Stimulated activated CD4-positive, alpha-beta T cell treated with anti-CD3 and anti-CD28 coated beads, Interleukin-15, amount 100 ng/mL, for 48 hours (primary cell): ENCODE data around the gene NCKIPSD.
A peak's percentile ranks its signal among the peaks of the same experiment; 100 is the strongest.
"Not testable (repeated sequence)": the region's sequence is repeated elsewhere in the genome, so short reads cannot be mapped to it uniquely, and the experiment has no call there.

ENCODE experiments used
- DNase-seq, 2 donors: peaks; one replicate each; pipeline ENCODE4 v3.0.0-alpha.2; 2020; ENCODE audit warnings: low read depth in 2 of 2

The NCKIPSD gene

DNA sequence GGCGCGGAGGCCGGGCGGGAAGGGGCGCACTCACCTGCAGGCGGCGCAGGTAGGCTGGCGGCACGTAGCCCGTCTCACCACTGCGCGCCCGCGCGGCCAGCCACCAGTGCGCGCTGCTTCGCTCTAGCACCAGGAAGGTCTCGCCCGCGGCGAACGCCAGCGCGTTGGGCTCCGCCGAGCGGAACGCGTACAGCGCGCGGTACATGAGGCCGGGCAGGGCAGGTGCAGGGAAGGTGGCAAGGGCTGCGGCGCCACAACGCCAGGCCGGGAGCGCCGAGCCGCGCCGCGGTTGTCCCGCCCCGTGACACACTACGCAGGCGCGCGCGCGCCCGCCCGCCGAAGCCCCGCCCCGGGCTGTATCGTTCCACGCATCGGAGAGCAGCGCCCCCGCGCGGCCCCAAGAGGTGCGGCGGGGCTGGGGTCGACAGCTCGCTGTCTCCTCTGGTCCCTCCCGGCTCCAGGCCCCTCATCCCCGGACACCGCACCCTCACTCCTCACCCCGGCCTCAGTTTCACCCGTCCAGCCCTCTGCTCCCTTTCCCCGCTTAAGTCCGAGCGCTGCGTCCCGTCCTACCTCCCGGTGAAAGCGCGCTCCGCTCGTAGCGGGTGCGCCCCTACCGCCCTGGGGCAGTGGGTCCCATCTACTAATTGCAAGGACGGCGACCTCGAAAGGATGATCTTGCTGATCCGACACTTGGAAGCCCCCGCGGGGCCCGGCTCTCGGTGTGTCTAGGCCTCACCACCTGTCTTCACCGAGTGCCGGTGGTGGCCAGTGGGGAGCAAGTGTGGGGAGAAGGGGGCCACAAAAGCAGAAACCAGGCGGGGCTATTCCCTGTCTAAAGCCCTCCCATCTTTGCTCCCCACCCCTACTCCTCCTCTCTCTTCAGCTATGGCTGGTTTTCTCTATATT lies at the start of gene NCKIPSD:
TSS of gene NCKIPSD (minus strand) at position 313 of the 909 bp plus-strand sequence. CDS start at position 205, 108 bp downstream.
- peak; percentile 82 to 92 for DNase-seq

DNA sequence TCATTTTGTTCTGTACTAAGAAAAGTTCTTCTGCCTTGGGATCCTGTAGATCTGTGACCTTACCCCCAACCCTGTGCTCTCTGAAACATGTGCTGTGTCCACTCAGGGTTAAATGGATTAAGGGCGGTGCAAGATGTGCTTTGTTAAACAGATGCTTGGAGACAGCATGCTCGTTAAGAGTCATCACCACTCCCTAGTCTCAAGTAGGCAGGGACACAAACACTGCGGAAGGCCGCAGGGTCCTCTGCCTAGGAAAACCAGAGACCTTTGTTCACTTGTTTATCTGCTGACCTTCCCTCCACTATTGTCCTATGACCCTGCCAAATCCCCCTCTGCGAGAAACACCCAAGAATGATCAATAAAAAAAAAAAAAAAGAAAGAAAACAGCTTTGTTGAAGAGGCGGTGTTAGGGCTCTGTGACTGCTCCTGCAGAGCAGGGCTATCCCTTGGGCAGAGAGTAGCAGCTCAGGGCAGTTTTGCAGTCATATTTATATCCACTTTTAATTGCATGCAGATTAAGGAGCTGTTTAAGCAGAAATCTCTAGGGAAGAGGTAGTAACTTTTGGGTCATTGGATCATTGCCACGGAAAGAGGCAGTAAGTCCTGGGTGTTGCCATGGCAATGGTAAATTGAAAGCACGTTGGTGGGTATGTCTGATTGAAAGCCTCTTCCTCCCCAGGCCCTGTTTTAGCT lies 49.5 kb upstream of the NCKIPSD start:
- not testable (repeated sequence) for DNase-seq

DNA sequence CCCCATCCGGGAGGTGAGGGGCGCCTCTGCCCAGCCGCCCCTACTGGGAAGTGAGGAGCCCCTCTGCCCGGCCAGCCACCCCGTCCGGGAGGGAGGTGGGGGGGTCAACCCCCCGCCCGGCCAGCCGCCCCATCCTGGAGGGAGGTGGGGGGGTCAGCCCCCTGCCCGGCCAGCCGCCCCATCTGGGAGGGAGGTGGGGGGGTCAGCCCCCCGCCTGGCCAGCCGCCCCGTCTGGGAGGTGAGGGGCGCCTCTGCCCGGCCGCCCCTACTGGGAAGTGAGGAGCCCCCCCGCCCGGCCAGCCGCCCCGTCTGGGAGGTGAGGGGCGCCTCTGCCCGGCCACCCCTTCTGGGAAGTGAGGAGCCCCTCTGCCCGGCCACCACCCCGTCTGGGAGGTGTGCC lies 48.8 kb upstream of the NCKIPSD start:
- not testable (repeated sequence) for DNase-seq

DNA sequence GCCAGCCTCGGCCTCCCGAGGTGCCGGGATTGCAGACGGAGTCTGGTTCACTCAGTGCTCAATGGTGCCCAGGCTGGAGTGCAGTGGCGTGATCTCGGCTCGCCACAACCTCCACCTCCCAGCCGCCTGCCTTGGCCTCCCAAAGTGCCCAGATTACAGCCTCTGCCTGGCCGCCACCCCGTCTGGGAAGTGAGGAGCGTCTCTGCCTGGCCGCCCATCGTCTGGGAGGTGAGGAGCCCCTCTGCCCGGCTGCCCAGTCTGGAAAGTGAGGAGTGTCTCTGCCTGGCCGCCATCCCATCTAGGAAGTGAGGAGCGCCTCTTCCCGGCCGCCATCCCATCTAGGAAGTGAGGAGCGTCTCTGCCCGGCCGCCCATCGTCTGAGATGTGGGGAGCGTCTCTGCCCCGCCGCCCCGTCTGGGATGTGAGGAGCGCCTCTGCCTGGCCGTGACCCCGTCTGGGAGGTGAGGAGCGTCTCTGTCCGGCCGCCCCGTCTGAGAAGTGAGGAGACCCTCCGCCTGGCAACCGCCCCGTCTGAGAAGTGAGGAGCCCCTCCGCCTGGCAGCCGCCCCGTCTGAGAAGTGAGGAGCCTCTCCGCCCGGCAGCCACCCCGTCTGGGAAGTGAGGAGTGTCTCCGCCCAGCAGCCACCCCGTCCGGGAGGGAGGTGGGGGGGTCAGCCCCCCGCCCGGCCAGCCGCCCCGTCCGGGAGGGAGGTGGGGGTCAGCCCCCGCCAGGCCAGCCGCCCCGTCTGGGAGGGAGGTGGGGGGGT lies 48.2 kb upstream of the NCKIPSD start:
- DNase-seq, result not testable (repeated sequence)

DNA sequence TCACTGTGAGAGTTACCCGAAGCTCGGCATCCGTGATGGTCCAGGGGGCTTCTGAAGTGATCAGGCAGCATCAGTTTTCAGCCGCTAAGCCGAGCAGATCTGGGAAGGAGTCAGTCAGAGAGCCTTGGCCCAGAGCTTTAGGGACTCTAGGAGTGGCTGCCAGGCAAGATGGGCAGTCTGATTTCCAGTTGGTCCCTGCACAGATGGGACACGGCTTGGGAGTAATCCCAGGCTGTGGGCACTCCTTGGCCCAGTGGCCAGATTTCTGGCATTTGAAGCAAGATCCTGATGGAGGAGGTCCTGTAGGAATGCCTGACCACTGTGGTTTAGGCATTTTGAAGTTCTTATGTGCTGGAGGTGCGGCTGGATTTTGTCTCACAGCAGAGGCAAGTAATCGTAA lies 41.8 kb upstream of the NCKIPSD start:
- DNase-seq, result no peak

DNA sequence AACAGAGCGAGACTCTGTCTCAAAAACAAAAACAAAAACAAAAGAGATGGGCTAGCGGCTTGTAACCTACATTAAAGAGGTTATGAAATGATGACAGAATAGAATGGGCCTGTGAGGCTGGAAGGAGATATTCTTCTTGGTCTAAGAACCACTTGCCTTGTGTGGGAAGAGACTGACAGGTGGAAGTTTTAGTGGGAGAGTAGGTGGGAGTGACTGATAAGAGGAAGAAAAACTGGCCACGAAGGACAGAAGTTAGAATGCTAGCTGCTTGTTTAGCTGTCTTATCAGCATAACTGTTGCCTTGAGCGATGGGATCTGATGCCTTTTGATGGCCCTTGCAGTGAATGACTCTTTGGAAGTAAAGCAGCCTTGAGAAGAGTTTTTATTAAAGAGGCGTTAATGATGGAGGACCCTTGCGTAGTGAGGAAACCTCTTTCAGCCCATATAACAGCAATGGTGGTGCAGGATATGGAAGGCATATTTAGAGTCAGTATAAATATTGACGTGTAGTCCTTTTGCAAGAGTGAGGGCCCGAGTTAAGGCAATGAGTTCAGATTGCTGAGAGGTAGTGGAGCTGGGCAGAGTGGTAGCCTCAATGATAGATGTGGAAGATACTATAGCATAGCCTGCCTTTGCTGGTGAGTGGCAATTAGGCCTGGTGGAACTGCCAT lies 39.6 kb upstream of the NCKIPSD start:
- DNase-seq, result not testable (repeated sequence)

DNA sequence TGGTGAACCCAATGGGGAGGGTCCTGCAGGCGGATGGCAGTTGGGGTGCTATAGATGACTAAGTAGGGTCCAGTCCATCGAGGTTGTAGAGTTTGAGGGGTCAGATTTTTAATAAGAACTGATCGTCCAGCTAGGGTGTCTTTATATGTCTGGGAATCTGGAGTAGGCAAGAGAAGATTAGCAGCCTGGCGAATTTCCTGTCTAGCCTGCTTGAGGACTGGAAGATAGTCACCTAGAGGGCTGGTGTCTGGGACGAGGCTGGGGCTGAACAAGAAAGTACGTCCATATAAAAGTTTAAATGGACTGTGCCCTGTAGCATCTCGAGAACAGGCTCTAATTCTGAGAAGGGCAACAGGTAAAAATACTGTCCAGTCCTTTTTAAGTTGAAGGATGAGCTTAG lies 38.0 kb upstream of the NCKIPSD start:
- no peak for DNase-seq

DNA sequence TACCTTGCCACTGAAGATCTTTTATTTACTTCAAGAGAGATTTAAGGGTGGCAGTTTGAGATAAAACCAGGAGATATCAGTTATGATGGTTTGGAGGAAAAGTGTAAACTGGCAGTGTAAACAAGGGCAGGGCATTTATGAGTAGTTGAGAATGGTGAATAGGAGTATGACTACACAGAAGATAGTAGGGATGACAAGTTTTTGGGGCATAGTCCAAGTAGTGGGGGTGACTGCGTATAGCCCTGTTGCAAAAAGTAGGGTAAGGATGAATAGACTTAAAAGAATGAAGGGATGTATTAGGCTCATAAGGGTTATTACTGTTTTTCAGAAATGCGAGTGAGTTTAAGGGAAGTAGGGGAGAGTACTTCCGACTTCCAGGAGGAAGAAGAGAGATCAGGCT lies 37.6 kb upstream of the NCKIPSD start:
- not testable (repeated sequence) for DNase-seq

DNA sequence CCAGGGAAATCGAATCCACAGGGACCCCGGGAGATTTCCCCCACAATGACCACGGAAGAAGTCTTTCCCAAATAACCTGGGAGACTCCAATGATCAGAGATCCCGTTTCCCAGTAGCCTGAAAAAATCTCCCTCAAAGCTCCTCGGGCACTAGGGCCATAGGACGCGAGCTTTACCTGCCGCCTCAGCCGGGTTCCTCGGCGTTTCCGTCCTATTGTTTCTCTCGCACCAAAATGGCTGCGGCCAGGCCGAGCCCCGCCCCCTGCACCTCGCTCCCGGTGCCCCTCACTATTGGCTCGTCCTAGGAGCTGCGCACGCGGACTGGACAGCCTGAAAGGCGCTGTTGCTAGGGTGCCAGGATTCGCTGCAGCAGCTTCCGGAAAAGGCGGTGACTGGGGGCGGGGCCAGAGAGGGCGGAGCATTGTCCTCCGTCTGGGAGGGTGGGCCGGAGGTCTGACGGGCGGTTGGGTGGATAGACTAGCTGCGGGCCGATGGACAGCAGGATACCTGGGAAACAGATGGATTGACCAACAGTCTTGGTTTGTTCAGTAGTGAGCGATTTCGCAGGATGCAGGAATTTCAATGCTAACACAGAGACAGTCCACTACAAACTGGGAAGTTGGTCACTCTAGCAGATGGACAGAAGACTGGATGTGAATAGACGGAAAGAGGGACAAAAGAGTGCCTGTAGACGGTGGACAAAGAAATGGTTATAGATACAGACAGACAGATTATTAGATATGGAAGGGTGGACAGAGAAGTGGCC lies 31.4 kb upstream of the NCKIPSD start, which contains the start of gene IP6K2:
TSS of gene IP6K2 (minus strand) at position 240 of the 765 bp plus-strand sequence. CDS start 21,930 bp downstream, outside the sequence.
- DNase-seq, result peak; percentile 98 to 99

DNA sequence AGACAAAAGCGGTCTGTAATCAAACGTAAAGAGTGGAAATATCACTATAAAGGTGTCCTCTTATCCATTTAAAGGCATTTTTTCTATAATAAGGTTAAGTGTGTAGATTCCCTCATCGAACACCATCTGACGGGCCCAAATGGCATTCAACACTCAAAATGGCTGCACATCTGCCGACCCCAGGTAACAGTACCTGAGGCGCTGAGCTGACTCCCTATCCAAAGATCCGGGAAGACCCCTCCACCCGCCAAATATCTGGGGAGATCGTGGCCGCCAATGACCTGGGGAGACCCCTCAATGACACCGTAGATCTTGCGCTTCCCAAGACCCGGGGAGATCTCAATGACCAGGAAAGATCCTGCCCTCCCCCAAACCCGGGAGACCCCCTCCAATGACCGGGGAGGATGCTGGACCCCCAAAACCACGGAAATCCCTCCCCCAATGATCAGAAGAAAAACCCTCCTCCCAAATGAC lies 30.8 kb upstream of the NCKIPSD start:
- DNase-seq, result no peak

DNA sequence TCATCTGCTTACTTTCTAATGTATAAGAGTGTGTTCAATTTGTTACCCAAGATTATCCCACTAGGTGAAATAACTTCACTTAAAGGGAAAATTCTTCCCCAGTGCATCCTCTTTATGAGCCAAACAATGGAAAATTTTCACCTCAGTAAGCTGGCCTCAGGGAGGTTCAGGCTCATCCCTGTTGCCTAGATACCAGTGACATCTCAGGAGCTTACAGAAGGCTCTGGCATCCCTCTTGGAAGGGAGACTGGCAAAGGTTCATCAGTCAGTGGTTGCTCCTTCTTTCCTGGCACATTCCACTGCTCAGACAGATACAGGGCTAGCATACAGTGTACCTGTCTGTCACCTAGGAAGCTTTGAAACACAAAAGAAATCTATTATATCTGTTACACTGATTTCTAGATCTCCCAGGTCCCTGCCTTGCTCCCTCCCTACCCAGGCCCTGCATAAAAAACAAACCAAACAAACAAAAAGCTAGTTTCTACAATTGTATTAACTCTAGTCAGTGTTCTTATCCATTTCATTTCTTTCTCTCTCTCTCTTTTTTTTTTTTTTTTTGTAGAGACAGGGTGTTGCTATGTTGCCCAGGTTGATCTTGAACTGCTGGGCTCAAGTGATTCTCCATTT lies 29.6 kb upstream of the NCKIPSD start:
- DNase-seq, result no peak

DNA sequence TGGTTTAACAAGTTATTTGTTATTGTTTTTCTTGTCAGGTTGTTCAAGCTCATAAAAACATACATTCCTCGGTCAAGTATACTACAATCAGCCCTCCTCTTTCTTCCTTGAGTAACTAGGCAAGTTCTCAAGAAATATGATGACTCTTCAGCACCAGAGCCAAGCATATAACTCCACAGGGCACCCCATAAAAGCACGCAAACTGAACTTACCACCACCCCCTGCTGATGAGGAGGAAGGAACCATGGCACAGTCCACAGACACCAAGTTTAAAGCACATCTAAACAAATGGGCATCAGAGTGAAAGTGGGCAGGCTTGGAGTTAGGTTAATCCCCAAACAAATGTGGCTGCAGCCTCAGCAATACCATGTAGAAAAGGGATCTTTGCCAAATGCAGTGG lies 26.0 kb upstream of the NCKIPSD start:
- no peak for DNase-seq

DNA sequence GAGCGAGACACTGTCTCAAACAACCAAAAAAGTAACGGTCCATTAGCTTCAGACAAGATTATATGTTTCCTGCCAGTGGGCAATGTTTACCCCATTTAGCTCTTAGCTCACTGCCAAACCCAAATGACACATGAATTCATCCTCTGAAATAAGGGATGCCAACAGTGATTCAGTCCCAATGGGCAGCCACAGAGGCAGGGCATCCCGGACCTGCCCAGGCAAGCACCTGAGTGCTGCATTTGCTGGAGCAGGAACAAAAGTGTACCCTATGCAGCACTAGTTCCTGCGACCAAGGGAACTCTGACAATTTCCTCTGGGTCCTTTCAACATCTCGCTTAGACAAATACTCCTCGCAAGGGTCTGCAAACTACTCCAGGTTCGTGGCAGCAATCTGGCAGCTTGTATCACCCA lies 23.3 kb upstream of the NCKIPSD start:
- DNase-seq, result no peak

DNA sequence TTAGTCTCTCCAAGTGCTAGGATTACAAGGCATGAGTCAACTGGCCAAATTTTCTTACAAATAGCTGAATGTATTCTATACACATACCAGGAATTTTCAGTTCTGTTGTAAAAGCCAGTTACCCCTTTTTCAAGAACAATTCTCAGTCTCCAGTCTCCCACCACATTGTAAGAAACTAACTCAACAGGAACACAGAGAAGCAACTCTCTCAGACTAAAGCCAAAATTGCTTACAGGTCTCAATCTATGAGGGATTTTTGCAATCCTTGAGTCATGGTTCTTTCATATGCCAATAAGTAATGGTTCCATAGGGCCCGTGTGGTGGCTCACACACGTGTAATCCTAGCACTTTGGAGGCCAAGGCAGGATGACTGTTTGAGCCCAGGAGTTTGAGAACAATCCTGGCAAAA lies 22.8 kb upstream of the NCKIPSD start:
- DNase-seq, result no peak

DNA sequence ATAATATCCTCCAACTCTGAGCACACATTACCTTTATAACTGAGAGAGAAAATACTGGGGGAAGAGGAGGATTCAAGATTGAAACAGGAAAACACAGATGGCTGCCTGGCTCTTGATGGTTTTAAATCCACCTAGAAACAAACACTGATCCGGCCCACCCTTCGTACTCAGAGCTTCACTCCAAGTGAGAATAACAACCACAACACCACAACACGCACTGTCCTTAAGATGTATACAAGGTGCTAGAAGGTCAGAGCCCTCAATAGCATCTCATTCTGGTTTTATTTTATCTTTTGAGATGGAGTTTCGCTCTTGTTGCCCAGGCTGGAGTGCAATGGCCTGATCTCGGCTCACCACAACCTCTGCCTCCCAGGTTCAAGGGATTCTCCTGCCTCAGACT lies 21.4 kb upstream of the NCKIPSD start:
- DNase-seq, result no peak

DNA sequence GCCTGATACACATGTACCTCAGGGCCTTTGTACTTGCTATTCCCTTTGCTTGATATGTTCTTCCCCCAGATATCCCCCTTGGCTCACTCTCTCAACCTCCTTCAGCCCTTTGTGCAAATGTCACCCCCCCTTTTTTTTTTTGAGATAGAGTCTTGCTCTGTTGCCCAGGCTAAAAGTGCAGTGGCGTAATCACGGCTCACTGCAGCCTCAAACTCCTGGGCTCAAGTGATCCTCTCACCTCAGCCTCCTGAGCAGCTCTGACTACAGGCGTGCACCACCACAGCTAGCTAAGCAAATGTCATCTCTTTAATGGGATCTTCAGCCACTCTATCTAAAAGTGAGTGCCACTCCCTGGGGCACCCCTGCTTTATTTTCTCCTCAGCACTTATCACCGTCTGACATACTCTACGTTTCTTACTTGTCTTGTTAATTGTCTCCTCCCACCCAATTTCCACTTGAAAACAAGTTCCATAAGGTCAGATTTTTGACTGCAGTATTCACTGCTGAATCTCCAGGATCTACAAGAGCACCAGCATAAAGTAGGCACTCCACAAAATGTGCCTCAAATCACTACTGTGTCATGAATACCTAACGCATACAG lies 16.7 kb upstream of the NCKIPSD start:
- no peak for DNase-seq

DNA sequence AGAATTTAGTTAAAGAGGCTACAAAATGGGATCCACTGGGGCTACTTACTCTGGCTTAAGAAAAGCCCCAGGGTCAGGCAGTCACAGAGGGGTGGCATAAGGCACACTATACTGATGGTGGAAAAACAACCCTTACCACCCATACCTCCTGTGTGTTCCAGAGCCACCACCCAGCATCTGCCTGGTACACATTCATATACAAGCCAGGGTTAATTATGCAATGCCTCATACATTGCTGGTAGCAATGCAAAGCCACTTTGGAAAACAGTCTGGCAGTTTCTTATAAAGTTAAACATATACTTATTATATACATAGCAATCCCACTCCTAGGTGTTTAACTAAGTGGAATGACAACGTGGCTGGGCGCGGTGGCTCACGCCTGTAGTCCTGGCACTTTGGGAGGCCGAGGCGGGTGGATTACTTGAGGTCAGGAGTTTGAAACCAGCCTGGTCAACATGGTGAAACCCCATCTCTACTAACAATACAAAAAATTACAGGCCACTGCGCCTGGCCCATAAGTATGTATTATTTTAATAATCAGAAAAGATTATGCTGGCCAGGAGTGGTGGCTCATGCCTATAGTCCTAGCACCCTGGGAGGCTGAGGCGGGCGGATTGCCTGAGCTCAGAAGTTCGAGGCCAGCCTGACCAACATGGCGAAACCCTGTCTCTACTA lies 15.2 kb upstream of the NCKIPSD start:
- no peak for DNase-seq

DNA sequence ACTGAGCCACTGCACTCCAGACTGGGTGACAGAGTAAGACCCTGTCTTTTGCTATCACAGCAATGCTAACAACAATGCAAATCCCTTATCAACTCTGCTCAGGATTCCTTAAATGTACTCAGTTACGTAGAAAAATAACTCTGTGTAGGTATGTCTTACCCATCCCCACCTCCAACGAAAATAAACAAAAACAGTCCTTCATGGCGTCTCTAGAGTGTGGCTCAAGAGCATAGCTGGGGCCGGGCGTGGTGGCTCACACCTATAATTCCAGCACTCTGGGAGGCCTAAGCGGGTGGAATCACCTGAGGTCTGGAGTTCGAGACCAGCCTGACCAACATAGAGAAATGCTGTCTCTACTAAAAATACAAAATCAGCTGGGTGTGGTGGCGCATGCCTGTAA lies 13.2 kb upstream of the NCKIPSD start:
- no peak for DNase-seq

DNA sequence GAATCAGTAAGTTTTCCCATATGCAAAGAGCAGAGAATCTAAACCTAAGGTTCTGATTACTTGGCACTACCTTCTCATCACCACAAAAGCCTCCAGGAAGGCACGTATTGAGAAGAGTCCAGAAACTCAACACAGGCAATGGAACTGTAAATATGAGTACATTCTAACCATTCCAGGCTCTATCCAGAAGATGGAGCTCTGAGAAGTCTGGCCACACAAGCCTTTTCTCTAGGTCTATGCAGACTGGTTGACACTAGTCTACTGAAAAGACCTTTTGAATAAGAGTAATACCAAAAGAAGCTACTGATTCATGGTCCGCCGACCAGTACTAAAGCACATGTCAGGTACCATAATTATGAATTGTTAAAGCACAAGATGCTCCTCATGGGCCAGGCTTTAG lies 12.2 kb upstream of the NCKIPSD start:
- no peak for DNase-seq
